K562 (cell line): ENCODE results near the gene PPP1CB. TPM values are rescaled to one million over a fixed set of nuclear protein-coding genes. Genes with fewer than 3 reads are reported as not detected.

Experiments
- ARHGAP35 ChIP-seq: fragments of 450-650 bp; IDR thresholded peaks from 2 replicates; pipeline ENCODE4 v1.6.1; 2018; ENCODE audit not compliant: partially characterized antibody
- ARNT ChIP-seq, 2 experiments: fragments of 450-650 bp; IDR thresholded peaks; 2 replicates each; pipeline ENCODE4 v1.6.1; 2016; ENCODE audit warnings: mild to moderate bottlenecking in 1 of 2
- ATF1 ChIP-seq, 2 experiments: fragments of 450-650 bp in 1 of 2; IDR thresholded peaks; 2 replicates each; pipeline ENCODE4 v1.6.1; 2016; ENCODE audit warnings: missing compliant biosample characterization in 1 of 2, missing genetic modification characterization in 1 of 2
- CAMTA2 ChIP-seq: fragments of 250-450 bp; sonication (Bioruptor Pico); conservative IDR thresholded peaks from 2 replicates; pipeline ENCODE4 v1.5.1; 2022
- CBX3 ChIP-seq, 2 experiments: IDR thresholded peaks; 1 replicate in 1 of 2; 2 replicates in 1 of 2; pipeline ENCODE4 v1.6.1; 2012; ENCODE audit warnings: inconsistent platforms in 2 of 2, low read length in 2 of 2, borderline replicate concordance in 1 of 2, control low read depth in 1 of 2
- FOXJ3 ChIP-seq: sonication (generic); formaldehyde crosslinking; IDR thresholded peaks from 2 replicates; pipeline ENCODE4 v1.4.0; 2020; ENCODE audit warnings: mild to moderate bottlenecking, missing genetic modification reagents
- FOXK1 ChIP-seq: sonication (generic); formaldehyde crosslinking; IDR thresholded peaks from 2 replicates; pipeline ENCODE4 v1.8.0; 2022; ENCODE audit warnings: missing genetic modification reagents, mild to moderate bottlenecking, borderline replicate concordance
- HOXB6 ChIP-seq: fragments of 250-450 bp; sonication (Bioruptor Pico); IDR thresholded peaks from 2 replicates; pipeline ENCODE4 v1.5.1; 2022; ENCODE audit warnings: mild to moderate bottlenecking, borderline replicate concordance
- MYBL2 ChIP-seq, 2 experiments: fragments of 450-650 bp in 1 of 2; sonication (generic) in 1 of 2; formaldehyde crosslinking in 1 of 2; IDR thresholded peaks; 2 replicates each; pipeline versions ENCODE4 v1.6.1 to v1.8.1; 2017 to 2022; ENCODE audit warnings: borderline replicate concordance in 1 of 2, inconsistent platforms in 1 of 2, low read depth in 1 of 2, mild to moderate bottlenecking in 1 of 2, missing genetic modification reagents in 1 of 2, moderate library complexity in 1 of 2
- PHB ChIP-seq: fragments of 250-450 bp; sonication (Bioruptor Pico); IDR thresholded peaks from 2 replicates; pipeline ENCODE4 v1.5.0; 2021
- RBM17 ChIP-seq: fragments of 200-400 bp; formaldehyde crosslinking; IDR thresholded peaks from 2 replicates; pipeline ENCODE4 v1.6.1; 2017; ENCODE audit warnings: low read depth, mild to moderate bottlenecking, low read length, borderline replicate concordance
- SIN3B ChIP-seq: fragments of 450-650 bp; IDR thresholded peaks from 2 replicates; pipeline ENCODE4 v1.6.1; 2017; ENCODE audit warnings: low read depth, mild to moderate bottlenecking, moderate library complexity
- SP2 ChIP-seq: IDR thresholded peaks from 2 replicates; pipeline ENCODE4 v1.6.1; 2011; ENCODE audit warnings: mild to moderate bottlenecking, low read depth, low read length, moderate library complexity; ENCODE audit not compliant: poor library complexity, severe bottlenecking; ENCODE audit errors: extremely low read depth
- SRSF1 ChIP-seq: fragments of 200-400 bp; formaldehyde crosslinking; IDR thresholded peaks from 2 replicates; pipeline ENCODE4 v1.6.1; 2017; ENCODE audit warnings: mild to moderate bottlenecking, low read depth, low read length, moderate library complexity
- SRSF9 ChIP-seq: fragments of 200-400 bp; formaldehyde crosslinking; IDR thresholded peaks from 2 replicates; pipeline ENCODE4 v1.6.1; 2017; ENCODE audit warnings: low read depth, low read length, borderline replicate concordance
- TBP ChIP-seq: optimal IDR thresholded peaks from 2 replicates; pipeline ENCODE3; 2011; ENCODE audit warnings: low read depth, low read length, improper control_type of control experiment
- XRCC5 ChIP-seq: fragments of 200-400 bp; formaldehyde crosslinking; IDR thresholded peaks from 2 replicates; pipeline ENCODE4 v1.6.1; 2017; ENCODE audit warnings: low read depth, mild to moderate bottlenecking, low read length
- ZBTB5 ChIP-seq: fragments of 450-650 bp; IDR thresholded peaks from 2 replicates; pipeline ENCODE4 v1.6.1; 2017; ENCODE audit warnings: antibody characterized with exemption
- ZC3H11A ChIP-seq: IDR thresholded peaks from 2 replicates; pipeline ENCODE4 v1.6.1; 2012; ENCODE audit warnings: low read depth, low read length, improper control_type of control experiment
- ZNF217 ChIP-seq: sonication (generic); formaldehyde crosslinking; IDR thresholded peaks from 2 replicates; pipeline ENCODE4 v1.8.0; 2022; ENCODE audit warnings: mild to moderate bottlenecking, missing genetic modification reagents
- ZNF780A ChIP-seq: fragments of 250-450 bp; sonication (Bioruptor Pico); IDR thresholded peaks from 2 replicates; pipeline ENCODE4 v1.5.0; 2021; ENCODE audit warnings: mild to moderate bottlenecking
- polyA plus RNA-seq, 8 experiments: library from polyadenylated mRNA; depleted of rRNA in 4 of 8; stranded (reverse) in 5 of 8; unstranded in 3 of 8; fragments of >200 nt; fragmentation: Nextera tagmentation in 2 of 8; fragmentation: Illumina TruSeq in 1 of 8; extraction: Ambion mirVana in 2 of 8; extraction: Trizol in 1 of 8; gene quantifications; 2 replicates each; pipeline versions ENCODE4 v1.2.1 to v1.2.3, GENCODE V29; 2011 to 2014; ENCODE audit warnings: inconsistent platforms in 1 of 8, missing spikeins in 1 of 8
- total RNA-seq, 7 experiments: library from RNA; depleted of rRNA in 6 of 7; stranded (reverse); fragments of >200 nt in 6 of 7; fragmentation: Illumina TruSeq in 2 of 7; extraction: Trizol in 2 of 7; gene quantifications; 2 replicates each; pipeline versions ENCODE4 v1.2.1 to v1.2.3, GENCODE V29; 2011 to 2021; ENCODE audit warnings: low replicate concordance in 1 of 7
- TF ChIP-seq, protein P1 (sequence below): IDR thresholded peaks from 2 replicates; pipeline ENCODE4 v1.6.1; 2011; ENCODE audit warnings: borderline replicate concordance, low read depth, mild to moderate bottlenecking, moderate library complexity, low read length; ENCODE audit not compliant: insufficient read depth, poor library complexity, severe bottlenecking
- TF ChIP-seq, protein P2 (sequence below): sonication (generic); formaldehyde crosslinking; IDR thresholded peaks from 2 replicates; pipeline ENCODE4 v1.8.1; 2023; ENCODE audit warnings: mild to moderate bottlenecking, missing genetic modification reagents

The PPP1CB gene
- total and polyA plus RNA-seq, 9 of the 15 experiments (the other 6 are each of a cell fraction or from before 2014, with no cell fraction given), result 25.6 to 118 (median 58.9) TPM

- TF ChIP-seq CAMTA2 (no peak), RBM17 (no peak), SRSF1 (no peak), HOXB6 (CRISPR knock-in tag) (no peak), ARHGAP35 (no peak), SRSF9 (no peak), ZC3H11A (no peak), CBX3 (IDR thresholded peaks at IDR 0.05; ENCODE audit: borderline replicate concordance in 1 of 2, low read length in 2 of 2) (no peak), ATF1 (CRISPR knock-in tag; IDR thresholded peaks at IDR 0.05) (no peak), ATF1 (tag; IDR thresholded peaks at IDR 0.05) (no peak), XRCC5 (no peak), FOXJ3 (CRISPR knock-in tag) (no peak), ZNF780A (no peak), SP2 (no peak), TBP (peak; percentile 61), ARNT (IDR thresholded peaks at IDR 0.05) (no peak), SIN3B (peak; percentile 57; the same call in 1 of the 2 replicates), PHB (CRISPR knock-in tag) (no peak), FOXK1 (CRISPR knock-in tag) (no peak), ZNF217 (no peak), MYBL2 (IDR thresholded peaks at IDR 0.05; ENCODE audit: low read depth) (no peak), MYBL2 (CRISPR knock-in tag; IDR thresholded peaks at IDR 0.05; ENCODE audit: borderline replicate concordance) (no peak), ZBTB5 (no peak)
- TF ChIP-seq, protein P1, sequence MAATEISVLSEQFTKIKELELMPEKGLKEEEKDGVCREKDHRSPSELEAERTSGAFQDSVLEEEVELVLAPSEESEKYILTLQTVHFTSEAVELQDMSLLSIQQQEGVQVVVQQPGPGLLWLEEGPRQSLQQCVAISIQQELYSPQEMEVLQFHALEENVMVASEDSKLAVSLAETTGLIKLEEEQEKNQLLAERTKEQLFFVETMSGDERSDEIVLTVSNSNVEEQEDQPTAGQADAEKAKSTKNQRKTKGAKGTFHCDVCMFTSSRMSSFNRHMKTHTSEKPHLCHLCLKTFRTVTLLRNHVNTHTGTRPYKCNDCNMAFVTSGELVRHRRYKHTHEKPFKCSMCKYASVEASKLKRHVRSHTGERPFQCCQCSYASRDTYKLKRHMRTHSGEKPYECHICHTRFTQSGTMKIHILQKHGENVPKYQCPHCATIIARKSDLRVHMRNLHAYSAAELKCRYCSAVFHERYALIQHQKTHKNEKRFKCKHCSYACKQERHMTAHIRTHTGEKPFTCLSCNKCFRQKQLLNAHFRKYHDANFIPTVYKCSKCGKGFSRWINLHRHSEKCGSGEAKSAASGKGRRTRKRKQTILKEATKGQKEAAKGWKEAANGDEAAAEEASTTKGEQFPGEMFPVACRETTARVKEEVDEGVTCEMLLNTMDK, result no peak
- TF ChIP-seq, protein P2, sequence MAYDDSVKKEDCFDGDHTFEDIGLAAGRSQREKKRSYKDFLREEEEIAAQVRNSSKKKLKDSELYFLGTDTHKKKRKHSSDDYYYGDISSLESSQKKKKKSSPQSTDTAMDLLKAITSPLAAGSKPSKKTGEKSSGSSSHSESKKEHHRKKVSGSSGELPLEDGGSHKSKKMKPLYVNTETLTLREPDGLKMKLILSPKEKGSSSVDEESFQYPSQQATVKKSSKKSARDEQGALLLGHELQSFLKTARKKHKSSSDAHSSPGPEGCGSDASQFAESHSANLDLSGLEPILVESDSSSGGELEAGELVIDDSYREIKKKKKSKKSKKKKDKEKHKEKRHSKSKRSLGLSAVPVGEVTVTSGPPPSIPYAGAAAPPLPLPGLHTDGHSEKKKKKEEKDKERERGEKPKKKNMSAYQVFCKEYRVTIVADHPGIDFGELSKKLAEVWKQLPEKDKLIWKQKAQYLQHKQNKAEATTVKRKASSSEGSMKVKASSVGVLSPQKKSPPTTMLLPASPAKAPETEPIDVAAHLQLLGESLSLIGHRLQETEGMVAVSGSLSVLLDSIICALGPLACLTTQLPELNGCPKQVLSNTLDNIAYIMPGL, result peak; percentile 89; the same call in 1 of the 2 replicates
Measured at GRCh38 chr2:28751956-28752630, 463 bp downstream of the PPP1CB start (continued).
